ENCODE data around the gene YRDC.

DNA sequence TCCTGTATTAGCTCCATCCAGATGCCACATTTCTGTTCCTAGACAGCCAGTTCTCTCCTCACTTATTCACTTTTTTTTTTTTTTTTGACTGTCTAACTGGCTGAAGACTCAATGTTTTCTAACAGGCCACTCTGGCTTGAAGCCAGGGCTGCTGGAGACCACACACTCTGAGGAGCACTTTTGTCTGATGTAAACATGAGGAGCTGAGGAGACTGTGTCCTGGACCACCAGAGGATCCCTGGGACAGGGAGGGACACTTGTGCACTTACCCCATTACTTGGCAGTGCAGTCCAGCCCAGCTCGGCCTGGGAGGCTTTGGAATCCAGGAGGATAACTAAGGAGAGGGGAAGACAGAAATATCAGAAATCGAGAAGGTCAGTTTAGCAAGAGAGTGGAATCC lies 45.5 kb downstream of the YRDC start:
- TF ChIP-seq, protein P1, sequence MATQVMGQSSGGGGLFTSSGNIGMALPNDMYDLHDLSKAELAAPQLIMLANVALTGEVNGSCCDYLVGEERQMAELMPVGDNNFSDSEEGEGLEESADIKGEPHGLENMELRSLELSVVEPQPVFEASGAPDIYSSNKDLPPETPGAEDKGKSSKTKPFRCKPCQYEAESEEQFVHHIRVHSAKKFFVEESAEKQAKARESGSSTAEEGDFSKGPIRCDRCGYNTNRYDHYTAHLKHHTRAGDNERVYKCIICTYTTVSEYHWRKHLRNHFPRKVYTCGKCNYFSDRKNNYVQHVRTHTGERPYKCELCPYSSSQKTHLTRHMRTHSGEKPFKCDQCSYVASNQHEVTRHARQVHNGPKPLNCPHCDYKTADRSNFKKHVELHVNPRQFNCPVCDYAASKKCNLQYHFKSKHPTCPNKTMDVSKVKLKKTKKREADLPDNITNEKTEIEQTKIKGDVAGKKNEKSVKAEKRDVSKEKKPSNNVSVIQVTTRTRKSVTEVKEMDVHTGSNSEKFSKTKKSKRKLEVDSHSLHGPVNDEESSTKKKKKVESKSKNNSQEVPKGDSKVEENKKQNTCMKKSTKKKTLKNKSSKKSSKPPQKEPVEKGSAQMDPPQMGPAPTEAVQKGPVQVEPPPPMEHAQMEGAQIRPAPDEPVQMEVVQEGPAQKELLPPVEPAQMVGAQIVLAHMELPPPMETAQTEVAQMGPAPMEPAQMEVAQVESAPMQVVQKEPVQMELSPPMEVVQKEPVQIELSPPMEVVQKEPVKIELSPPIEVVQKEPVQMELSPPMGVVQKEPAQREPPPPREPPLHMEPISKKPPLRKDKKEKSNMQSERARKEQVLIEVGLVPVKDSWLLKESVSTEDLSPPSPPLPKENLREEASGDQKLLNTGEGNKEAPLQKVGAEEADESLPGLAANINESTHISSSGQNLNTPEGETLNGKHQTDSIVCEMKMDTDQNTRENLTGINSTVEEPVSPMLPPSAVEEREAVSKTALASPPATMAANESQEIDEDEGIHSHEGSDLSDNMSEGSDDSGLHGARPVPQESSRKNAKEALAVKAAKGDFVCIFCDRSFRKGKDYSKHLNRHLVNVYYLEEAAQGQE (IDR thresholded peaks at IDR 0.05; ENCODE audit: borderline replicate concordance): no peak
- TF ChIP-seq, protein P1 (CRISPR knock-in tag; IDR thresholded peaks at IDR 0.05; ENCODE audit: low read depth): no peak
- no peak for TF ChIP-seq KAT7 (CRISPR knock-in tag; IDR thresholded peaks at IDR 0.05; ENCODE audit: borderline replicate concordance)
- no peak for TF ChIP-seq FOS (IDR thresholded peaks at IDR 0.05; ENCODE audit: extremely low read depth, insufficient read length)
- TF ChIP-seq, protein P2, sequence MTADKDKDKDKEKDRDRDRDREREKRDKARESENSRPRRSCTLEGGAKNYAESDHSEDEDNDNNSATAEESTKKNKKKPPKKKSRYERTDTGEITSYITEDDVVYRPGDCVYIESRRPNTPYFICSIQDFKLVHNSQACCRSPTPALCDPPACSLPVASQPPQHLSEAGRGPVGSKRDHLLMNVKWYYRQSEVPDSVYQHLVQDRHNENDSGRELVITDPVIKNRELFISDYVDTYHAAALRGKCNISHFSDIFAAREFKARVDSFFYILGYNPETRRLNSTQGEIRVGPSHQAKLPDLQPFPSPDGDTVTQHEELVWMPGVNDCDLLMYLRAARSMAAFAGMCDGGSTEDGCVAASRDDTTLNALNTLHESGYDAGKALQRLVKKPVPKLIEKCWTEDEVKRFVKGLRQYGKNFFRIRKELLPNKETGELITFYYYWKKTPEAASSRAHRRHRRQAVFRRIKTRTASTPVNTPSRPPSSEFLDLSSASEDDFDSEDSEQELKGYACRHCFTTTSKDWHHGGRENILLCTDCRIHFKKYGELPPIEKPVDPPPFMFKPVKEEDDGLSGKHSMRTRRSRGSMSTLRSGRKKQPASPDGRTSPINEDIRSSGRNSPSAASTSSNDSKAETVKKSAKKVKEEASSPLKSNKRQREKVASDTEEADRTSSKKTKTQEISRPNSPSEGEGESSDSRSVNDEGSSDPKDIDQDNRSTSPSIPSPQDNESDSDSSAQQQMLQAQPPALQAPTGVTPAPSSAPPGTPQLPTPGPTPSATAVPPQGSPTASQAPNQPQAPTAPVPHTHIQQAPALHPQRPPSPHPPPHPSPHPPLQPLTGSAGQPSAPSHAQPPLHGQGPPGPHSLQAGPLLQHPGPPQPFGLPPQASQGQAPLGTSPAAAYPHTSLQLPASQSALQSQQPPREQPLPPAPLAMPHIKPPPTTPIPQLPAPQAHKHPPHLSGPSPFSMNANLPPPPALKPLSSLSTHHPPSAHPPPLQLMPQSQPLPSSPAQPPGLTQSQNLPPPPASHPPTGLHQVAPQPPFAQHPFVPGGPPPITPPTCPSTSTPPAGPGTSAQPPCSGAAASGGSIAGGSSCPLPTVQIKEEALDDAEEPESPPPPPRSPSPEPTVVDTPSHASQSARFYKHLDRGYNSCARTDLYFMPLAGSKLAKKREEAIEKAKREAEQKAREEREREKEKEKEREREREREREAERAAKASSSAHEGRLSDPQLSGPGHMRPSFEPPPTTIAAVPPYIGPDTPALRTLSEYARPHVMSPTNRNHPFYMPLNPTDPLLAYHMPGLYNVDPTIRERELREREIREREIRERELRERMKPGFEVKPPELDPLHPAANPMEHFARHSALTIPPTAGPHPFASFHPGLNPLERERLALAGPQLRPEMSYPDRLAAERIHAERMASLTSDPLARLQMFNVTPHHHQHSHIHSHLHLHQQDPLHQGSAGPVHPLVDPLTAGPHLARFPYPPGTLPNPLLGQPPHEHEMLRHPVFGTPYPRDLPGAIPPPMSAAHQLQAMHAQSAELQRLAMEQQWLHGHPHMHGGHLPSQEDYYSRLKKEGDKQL (CRISPR knock-in tag; IDR thresholded peaks at IDR 0.05; ENCODE audit: borderline replicate concordance): no peak
